Dedifferentiated amniotic fluid mesenchymal stem cell (primary cell): ENCODE data around the gene WNT6.

Experiments
- DNase-seq: peaks from one replicate; pipeline ENCODE4 v3.0.0-alpha.2; 2016; ENCODE audit errors: extremely low spot score

Gene WNT6

DNA sequence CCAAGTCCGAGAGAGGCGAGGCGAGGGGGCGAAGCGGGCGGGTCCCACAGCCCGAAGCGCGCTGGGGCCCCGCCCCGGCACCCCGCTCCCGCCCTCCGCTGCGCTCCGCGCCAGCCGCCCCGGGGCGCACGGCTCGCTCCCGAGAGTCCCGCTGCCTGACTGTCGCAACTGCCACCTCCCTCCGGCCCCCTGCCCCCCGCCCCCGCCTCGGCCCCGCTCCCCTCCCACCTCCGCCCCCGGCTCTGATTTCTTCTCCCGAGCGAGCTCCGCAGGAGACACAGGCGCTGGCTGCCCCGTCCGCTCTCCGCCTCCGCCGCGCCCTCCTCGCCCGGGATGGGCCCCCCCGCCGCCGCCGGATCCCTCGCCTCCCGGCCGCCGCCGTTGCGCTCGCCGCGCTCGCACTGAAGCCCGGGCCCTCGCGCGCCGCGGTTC lies at the start of gene WNT6:
TSS of gene WNT6 (plus strand) at position 250 of the 432 bp plus-strand sequence. CDS start 233 bp downstream, outside the sequence.
- DNase-seq, result no peak

DNA sequence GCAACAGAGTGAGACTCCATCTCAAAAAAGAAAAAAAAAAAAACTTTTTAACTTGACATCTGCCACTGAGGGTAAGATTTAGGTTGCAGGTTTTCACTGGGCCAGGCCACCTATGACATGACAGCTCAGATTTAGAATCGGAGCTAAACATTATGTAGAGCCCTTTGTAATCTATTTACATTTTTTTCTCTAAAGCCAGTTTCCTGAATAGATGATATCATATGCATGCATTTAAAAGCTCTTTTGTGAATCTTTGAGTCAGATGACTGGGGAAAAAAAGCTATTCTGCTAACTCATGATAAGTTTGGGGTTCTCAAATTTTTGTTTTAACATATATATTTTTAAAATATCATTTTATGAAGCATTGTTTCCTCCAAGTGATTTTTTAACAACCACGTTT lies 49.3 kb upstream of the WNT6 start:
- DNase-seq, result no peak

- DNase-seq, result no peak
These were observed 48.2 kb upstream of the WNT6 start for GRCh38 chr2:218811382-218811781.

GRCh38 chr2:218812096-218812815 lies 47.3 kb upstream of the WNT6 start:
- DNase-seq, result no peak

GRCh38 chr2:218812861-218813260 lies 46.7 kb upstream of the WNT6 start:
- DNase-seq, result no peak

- DNase-seq, result no peak
These were observed 45.7 kb upstream of the WNT6 start for GRCh38 chr2:218813771-218814460.

DNA sequence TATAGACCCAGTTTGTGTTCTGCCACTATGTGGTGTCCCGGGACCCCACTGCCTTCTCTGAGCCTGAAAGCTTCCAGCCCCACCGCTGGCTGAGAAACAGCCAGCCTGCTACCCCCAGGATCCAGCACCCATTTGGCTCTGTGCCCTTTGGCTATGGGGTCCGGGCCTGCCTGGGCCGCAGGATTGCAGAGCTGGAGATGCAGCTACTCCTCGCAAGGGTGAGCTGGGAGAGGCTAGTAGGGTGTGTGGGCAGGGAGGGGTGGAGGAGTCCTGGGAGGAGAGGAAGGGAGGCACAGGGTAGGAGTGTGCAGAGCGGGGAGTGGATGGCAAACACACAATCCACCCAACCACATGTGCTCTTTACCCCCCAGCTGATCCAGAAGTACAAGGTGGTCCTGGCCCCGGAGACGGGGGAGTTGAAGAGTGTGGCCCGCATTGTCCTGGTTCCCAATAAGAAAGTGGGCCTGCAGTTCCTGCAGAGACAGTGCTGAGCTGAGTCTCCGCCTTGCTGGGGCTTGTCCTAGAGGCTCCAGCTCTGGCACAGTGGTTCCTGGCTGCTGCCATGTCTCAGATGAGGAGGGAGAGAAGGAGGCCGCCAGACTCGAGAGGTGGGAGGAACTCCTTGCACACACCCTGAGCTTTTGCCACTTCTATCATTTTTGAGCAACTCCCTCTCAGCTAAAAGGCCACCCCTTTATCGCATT lies 44.9 kb upstream of the WNT6 start:
- no peak for DNase-seq

GRCh38 chr2:218815244-218815637 lies 44.4 kb upstream of the WNT6 start:
- DNase-seq, result no peak

- DNase-seq, result no peak
These were observed 44.0 kb upstream of the WNT6 start for GRCh38 chr2:218815649-218816048.

GRCh38 chr2:218816561-218817011 lies 43.0 kb upstream of the WNT6 start:
- DNase-seq, result no peak

DNA sequence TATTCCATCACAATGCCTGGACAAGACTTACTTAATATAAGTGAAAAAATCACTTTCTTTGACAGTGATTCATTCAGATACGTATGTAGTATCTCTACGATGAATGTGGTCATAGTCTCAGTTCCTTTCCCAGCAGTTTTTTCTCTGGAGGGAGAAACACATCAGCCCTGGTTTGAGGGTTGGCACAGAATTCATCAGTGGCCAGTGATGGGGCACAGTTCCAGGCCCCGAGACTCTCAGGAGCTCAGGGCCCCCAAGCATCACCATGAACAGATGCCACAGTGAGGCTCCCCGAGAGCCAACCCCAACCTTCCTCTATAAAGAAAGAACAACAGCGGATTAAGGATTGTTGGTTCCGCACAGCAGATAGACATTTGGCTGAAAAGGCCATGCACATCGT lies 40.5 kb upstream of the WNT6 start:
- no peak for DNase-seq

DNA sequence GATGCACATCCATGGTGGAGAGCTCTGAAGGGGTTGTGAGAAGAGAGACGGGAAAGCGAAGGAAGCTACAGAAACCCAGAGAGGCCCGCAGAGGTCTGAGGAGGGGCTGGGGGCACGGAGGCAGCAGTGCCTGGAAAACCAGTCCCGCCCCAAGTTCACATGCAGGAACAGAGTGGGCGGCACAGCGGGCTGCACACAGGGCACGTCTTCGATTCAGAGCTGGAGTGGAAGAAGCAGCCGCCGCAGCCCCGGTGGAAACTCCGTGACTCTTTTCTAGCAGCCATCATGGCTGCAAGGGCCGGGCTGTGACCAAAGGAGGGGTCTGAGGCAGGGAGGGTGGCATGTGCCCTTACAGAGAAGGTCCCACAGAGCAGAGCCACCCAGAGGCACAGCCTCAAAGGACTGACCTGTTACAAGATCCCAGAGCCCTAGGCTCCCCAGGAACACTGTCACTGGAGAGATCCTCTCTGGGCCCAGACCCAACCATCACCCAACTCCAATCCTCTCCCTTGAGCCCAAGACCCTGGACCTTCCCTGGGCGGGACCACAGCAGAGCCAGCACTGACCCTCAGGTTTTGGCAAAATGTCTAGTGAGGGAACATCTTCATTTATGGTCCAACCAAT lies 38.7 kb upstream of the WNT6 start:
- no peak for DNase-seq

DNA sequence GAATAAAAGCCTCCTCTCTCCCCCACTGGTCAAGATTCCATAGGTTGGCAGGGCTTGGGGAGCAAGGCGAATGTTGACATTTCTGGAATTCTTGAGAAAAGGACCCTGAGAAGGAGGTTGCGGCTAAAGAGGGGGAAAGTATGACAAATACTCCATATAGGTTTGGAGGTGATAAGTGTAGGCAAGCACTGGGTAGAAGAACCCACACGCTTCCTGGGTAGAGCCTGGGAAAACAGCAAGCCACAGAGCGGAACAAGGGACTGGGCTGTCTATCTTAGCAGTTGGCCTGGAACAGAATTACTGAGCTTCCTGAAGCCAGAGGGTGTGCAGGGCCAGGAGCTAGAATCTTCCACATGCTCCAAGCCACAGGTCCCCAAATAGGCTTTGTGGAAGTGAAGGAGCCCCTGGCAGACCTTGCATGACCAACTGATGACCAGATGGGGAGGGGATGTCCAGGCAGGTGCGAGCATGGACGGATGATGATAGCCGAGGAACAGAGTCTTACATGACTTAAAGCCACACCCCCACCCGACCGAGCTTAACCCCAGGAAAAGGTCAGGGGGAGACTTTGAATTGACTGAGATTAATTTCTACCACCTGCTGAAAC lies 37.9 kb upstream of the WNT6 start:
- no peak for DNase-seq

DNA sequence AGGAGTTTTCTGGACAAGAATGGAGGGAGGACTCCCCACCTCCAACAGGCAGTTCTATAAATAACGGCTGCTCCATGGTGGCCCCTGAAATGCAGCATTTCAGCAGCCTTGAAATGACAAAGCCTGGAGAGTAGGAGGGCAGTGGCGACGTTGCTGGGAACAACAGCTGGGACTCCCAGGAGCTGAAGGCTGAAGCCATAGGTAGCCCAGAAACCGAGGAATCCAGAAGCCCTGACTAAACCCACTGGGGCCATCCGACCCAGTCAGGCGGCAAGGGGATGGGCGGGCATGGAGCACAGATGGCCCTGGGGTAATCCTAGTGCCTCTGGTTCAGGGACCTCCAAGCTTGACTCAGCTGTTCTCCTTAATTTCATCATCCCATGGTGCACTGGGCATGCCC lies 37.0 kb upstream of the WNT6 start:
- no peak for DNase-seq

DNA sequence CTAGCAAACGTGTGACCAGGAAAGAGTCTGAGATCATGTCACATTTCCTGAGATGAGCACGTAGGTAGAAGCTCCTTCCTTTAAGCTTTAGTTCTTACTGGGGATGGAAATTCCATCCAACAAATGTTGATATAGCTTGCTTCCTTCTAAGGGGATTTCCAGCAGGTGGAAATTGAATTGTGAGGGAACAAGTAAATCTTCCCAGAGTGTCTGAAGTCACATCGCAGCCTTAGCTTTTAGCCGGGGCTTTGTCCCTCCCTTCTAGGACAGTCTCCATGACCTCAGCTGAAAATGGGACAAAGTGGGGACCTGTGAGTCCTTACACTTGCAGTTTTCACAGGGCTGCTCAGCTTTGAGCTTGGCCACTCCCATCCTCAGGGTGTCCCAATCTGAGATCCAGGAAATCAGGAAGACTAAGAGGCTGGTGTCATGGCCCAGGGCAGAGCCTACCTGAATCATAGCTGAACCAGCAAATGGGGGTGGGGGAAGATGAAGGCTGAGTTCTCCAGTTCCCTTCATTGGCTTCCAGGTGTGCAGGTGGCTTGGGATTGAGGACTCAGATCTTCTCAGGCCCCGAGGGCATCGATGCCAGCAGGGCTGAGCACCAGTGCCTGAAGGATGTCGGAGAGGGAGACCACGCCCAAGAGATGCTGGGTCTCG lies 36.3 kb upstream of the WNT6 start:
- DNase-seq, result no peak

- DNase-seq, result no peak
These were observed 35.6 kb upstream of the WNT6 start for GRCh38 chr2:218824004-218824403.

- no peak for DNase-seq
These were observed 32.8 kb upstream of the WNT6 start for GRCh38 chr2:218826791-218827190.

- DNase-seq, result no peak
These were observed 31.7 kb upstream of the WNT6 start for GRCh38 chr2:218827701-218828476.

- DNase-seq, result no peak
These were observed 31.2 kb upstream of the WNT6 start for GRCh38 chr2:218828477-218828778.

GRCh38 chr2:218829868-218830451 lies 29.6 kb upstream of the WNT6 start:
- DNase-seq, result no peak
